Ishikawa (cell line): ENCODE measurements around the gene WFDC10B.

ENCODE experiments used
- CEBPB ChIP-seq: IDR thresholded peaks from 2 replicates; pipeline ENCODE4 v1.6.1; 2012
- CREB1 ChIP-seq: IDR thresholded peaks from 2 replicates; pipeline ENCODE4 v1.6.1; 2012; ENCODE audit warnings: low read depth
- EGR1 ChIP-seq: IDR thresholded peaks from 2 replicates; pipeline ENCODE4 v1.6.1; 2012
- EP300 ChIP-seq: IDR thresholded peaks from 2 replicates; pipeline ENCODE4 v1.6.1; 2012; ENCODE audit warnings: borderline replicate concordance
- FOXM1 ChIP-seq: IDR thresholded peaks from 2 replicates; pipeline ENCODE4 v1.6.1; 2012; ENCODE audit warnings: low read depth, borderline replicate concordance
- MAX ChIP-seq: IDR thresholded peaks from 2 replicates; pipeline ENCODE4 v1.6.1; 2012
- NFIC ChIP-seq: IDR thresholded peaks from 2 replicates; pipeline ENCODE4 v1.6.1; 2012
- RAD21 ChIP-seq: IDR thresholded peaks from 2 replicates; pipeline ENCODE4 v1.6.1; 2012; ENCODE audit warnings: low read depth
- REST ChIP-seq: IDR thresholded peaks from 2 replicates; pipeline ENCODE4 v1.6.1; 2012; ENCODE audit warnings: low read depth, mild to moderate bottlenecking
- TAF1 ChIP-seq: IDR thresholded peaks from 2 replicates; pipeline ENCODE4 v1.6.1; 2012; ENCODE audit warnings: low read depth, mild to moderate bottlenecking
- TCF12 ChIP-seq: IDR thresholded peaks from 2 replicates; pipeline ENCODE4 v1.6.1; 2012; ENCODE audit warnings: low read depth
- TEAD4 ChIP-seq: IDR thresholded peaks from 2 replicates; pipeline ENCODE4 v1.6.1; 2012
- USF1 ChIP-seq: IDR thresholded peaks from 2 replicates; pipeline ENCODE4 v1.6.1; 2012
- YY1 ChIP-seq: IDR thresholded peaks from 2 replicates; pipeline ENCODE4 v1.6.1; 2012; ENCODE audit warnings: low read depth
- ZBTB7A ChIP-seq: IDR thresholded peaks from 2 replicates; pipeline ENCODE4 v1.6.1; 2012; ENCODE audit warnings: low read depth

WFDC10B gene

GRCh38 chr20:45725134-45725533 lies 20.3 kb upstream of the WFDC10B start:
- TF ChIP-seq EGR1 (no peak), MAX (no peak), TCF12 (no peak), CREB1 (no peak), REST (no peak), NFIC (no peak), FOXM1 (no peak), CEBPB (no peak), RAD21 (no peak), EP300 (no peak), YY1 (no peak), USF1 (no peak), TAF1 (no peak), TEAD4 (no peak), ZBTB7A (no peak)

- no peak for TF ChIP-seq TEAD4
- TF ChIP-seq FOXM1, result no peak
- no peak for TF ChIP-seq TAF1
- TF ChIP-seq USF1, result no peak
- TF ChIP-seq NFIC, result no peak
- no peak for TF ChIP-seq CEBPB
- no peak for TF ChIP-seq REST
- TF ChIP-seq ZBTB7A, result no peak
- TF ChIP-seq EGR1, result no peak
- no peak for TF ChIP-seq MAX
- no peak for TF ChIP-seq YY1
- TF ChIP-seq EP300, result no peak
- TF ChIP-seq RAD21, result no peak
- TF ChIP-seq CREB1, result no peak
- no peak for TF ChIP-seq TCF12
Measured at GRCh38 chr20:45722047-45722446, 17.2 kb upstream of the WFDC10B start, which contains the start of gene SPINT4. SPINT4 (plus strand) TSS chr20:45722347; CDS start chr20:45722368, 21 bp downstream.

GRCh38 chr20:45701873-45702272 lies 2.9 kb downstream of the WFDC10B start, which contains the start of gene WFDC13:
WFDC13 (plus strand) TSS chr20:45702038; CDS start chr20:45702124, 86 bp downstream.
- no peak for TF ChIP-seq ZBTB7A
- no peak for TF ChIP-seq NFIC
- TF ChIP-seq TAF1, result no peak
- TF ChIP-seq RAD21, result no peak
- TF ChIP-seq YY1, result no peak
- no peak for TF ChIP-seq TCF12
- no peak for TF ChIP-seq MAX
- no peak for TF ChIP-seq EP300
- TF ChIP-seq CREB1, result no peak
- TF ChIP-seq REST, result no peak
- no peak for TF ChIP-seq TEAD4
- no peak for TF ChIP-seq EGR1
- no peak for TF ChIP-seq USF1
- no peak for TF ChIP-seq FOXM1
- no peak for TF ChIP-seq CEBPB

GRCh38 chr20:45701104-45701503 lies 3.7 kb downstream of the WFDC10B start:
- TF ChIP-seq ZBTB7A, result no peak
- no peak for TF ChIP-seq YY1
- TF ChIP-seq TCF12, result no peak
- TF ChIP-seq TAF1, result no peak
- no peak for TF ChIP-seq MAX
- TF ChIP-seq RAD21, result no peak
- TF ChIP-seq USF1, result no peak
- TF ChIP-seq CEBPB, result no peak
- no peak for TF ChIP-seq NFIC
- TF ChIP-seq CREB1, result no peak
- no peak for TF ChIP-seq EGR1
